ENCODE measurements around the gene PTGR3. TPM values are rescaled to one million over a fixed set of nuclear protein-coding genes. Genes with fewer than 3 reads are reported as not detected.

The PTGR3 gene
- total and polyA plus RNA-seq, 4 donors = 10.1 to 22.2 (median 21.4) TPM

DNA sequence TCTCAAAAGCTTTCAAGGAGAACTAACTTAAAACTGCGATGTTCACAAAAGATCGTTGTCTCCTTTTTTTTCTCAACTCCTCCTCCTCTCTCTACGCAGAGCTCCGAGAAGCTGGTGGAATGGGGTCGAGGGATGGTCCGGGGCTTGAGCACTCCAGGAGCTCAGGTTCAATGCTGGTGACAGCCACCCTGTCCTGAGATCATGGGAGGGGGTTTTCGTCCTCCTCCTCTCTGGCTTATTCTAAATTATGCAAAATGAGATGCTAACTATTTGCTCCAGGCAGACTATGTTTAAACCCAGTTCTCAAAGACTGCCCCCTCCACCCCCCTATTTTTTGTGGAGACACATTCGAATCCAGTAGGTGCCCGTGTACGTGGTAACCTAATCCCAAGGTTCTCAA is 13.5 kb upstream of the PTGR3 start:
- Histone ChIP-seq H3K9me3 (ENCODE audit: control insufficient read depth in 4 of 4, insufficient read depth in 3 of 4, low read length in 3 of 4) (no peaks in the 10 kb centered on the region), H3K9ac (ENCODE audit: insufficient read depth in 1 of 2, low read length in 2 of 2) (peak overlapping the region in 1 of 2 donors; percentile 29), H3K4me1 (ENCODE audit: control insufficient read depth in 5 of 5, insufficient read depth in 5 of 5, low read length in 5 of 5) (peaks cover 9 to 70% (median 14%) of the 10 kb centered on the region in 5 donors), H3K4me3 (no peak overlapping the region), H3K36me3 (ENCODE audit: control insufficient read depth in 4 of 4, insufficient read depth in 4 of 4, low read length in 4 of 4) (no peaks in the 10 kb centered on the region), H3K27ac (ENCODE audit: low read depth in 1 of 2, low read length in 1 of 2) (no peak overlapping the region), H3K27me3 (ENCODE audit: control insufficient read depth in 3 of 3, insufficient read depth in 3 of 3, low read length in 2 of 3) (no peaks in the 10 kb centered on the region)
- WGBS, 2 donors = 92% methylated on average over 10 of the region's 10 CpGs
- no peak for ATAC-seq (ENCODE audit: insufficient read depth, low FRiP score)
- TF ChIP-seq, protein P1, sequence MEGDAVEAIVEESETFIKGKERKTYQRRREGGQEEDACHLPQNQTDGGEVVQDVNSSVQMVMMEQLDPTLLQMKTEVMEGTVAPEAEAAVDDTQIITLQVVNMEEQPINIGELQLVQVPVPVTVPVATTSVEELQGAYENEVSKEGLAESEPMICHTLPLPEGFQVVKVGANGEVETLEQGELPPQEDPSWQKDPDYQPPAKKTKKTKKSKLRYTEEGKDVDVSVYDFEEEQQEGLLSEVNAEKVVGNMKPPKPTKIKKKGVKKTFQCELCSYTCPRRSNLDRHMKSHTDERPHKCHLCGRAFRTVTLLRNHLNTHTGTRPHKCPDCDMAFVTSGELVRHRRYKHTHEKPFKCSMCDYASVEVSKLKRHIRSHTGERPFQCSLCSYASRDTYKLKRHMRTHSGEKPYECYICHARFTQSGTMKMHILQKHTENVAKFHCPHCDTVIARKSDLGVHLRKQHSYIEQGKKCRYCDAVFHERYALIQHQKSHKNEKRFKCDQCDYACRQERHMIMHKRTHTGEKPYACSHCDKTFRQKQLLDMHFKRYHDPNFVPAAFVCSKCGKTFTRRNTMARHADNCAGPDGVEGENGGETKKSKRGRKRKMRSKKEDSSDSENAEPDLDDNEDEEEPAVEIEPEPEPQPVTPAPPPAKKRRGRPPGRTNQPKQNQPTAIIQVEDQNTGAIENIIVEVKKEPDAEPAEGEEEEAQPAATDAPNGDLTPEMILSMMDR (IDR thresholded peaks at IDR 0.05; ENCODE audit: control extremely low read depth, extremely low read depth) = no peak
- no peak for DNase-seq

GRCh38 chr18:75221897-75222296 is 13.0 kb upstream of the PTGR3 start:
- no peak for DNase-seq
- Histone ChIP-seq H3K27ac (ENCODE audit: low read depth in 1 of 2, low read length in 1 of 2) (peak overlapping the region in 1 of 2 donors; percentile 25), H3K9ac (ENCODE audit: insufficient read depth in 1 of 2, low read length in 2 of 2) (no peak overlapping the region), H3K36me3 (ENCODE audit: control insufficient read depth in 4 of 4, insufficient read depth in 4 of 4, low read length in 4 of 4) (no peaks in the 10 kb centered on the region), H3K27me3 (ENCODE audit: control insufficient read depth in 3 of 3, insufficient read depth in 3 of 3, low read length in 2 of 3) (no peaks in the 10 kb centered on the region), H3K4me3 (no peak overlapping the region), H3K4me1 (ENCODE audit: control insufficient read depth in 5 of 5, insufficient read depth in 5 of 5, low read length in 5 of 5) (peaks cover 9 to 68% (median 10%) of the 10 kb centered on the region in 5 donors), H3K9me3 (ENCODE audit: control insufficient read depth in 4 of 4, insufficient read depth in 3 of 4, low read length in 3 of 4) (no peaks in the 10 kb centered on the region)
- ATAC-seq (ENCODE audit: insufficient read depth, low FRiP score) = no peak
- whole genome bisulfite sequencing, 2 donors = 53 to 60% methylated on average over 7 of the region's 7 CpGs
- TF ChIP-seq, protein P1 (IDR thresholded peaks at IDR 0.05; ENCODE audit: control extremely low read depth, extremely low read depth) = no peak

DNA sequence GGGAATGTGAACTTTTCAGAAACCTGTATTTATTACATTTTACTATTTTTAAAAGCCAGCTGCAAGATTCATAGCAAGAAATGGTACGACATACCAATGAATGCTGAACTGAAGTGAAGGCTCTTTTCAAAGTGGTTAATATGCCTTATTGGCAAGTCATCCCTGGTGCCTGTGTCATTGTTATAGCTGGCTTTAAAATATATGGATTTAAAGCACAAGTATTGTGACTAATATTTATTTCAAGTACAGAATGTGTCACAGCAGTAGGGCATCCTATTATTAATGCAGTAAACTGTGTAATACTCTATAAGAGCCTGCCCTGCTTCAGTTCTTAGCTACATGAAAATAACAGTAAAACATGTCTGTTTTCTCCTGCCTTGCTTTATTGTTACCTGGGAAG is 12.5 kb upstream of the PTGR3 start:
- Histone ChIP-seq H3K27me3 (ENCODE audit: control insufficient read depth in 3 of 3, insufficient read depth in 3 of 3, low read length in 2 of 3) (no peaks in the 10 kb centered on the region), H3K27ac (ENCODE audit: low read depth in 1 of 2, low read length in 1 of 2) (peak overlapping the region in 1 of 2 donors; percentile 25), H3K9me3 (ENCODE audit: control insufficient read depth in 4 of 4, insufficient read depth in 3 of 4, low read length in 3 of 4) (no peaks in the 10 kb centered on the region), H3K36me3 (ENCODE audit: control insufficient read depth in 4 of 4, insufficient read depth in 4 of 4, low read length in 4 of 4) (no peaks in the 10 kb centered on the region), H3K4me3 (no peak overlapping the region), H3K4me1 (ENCODE audit: control insufficient read depth in 5 of 5, insufficient read depth in 5 of 5, low read length in 5 of 5) (peaks cover 6 to 68% (median 8%) of the 10 kb centered on the region in 5 donors), H3K9ac (ENCODE audit: insufficient read depth in 1 of 2, low read length in 2 of 2) (no peak overlapping the region)
- TF ChIP-seq, protein P1 (IDR thresholded peaks at IDR 0.05; ENCODE audit: control extremely low read depth, extremely low read depth) = no peak
- no peak for ATAC-seq (ENCODE audit: insufficient read depth, low FRiP score)
- 81 to 94% methylated on average over 1 of the region's 1 CpG for WGBS, 2 donors
- DNase-seq = no peak

Measured in lung (tissue), 12 donors.